Prostate gland (tissue), 2 donors: Measurements from ENCODE around the gene MCU.

Source experiments
- POLR2A ChIP-seq: fragments of 450-650 bp; IDR thresholded peaks from one replicate; pipeline ENCODE4 v1.6.1; 2016; ENCODE audit warnings: antibody characterized with exemption, mild to moderate bottlenecking
- TF ChIP-seq, protein P1 (sequence below), 4 experiments: fragments of 200-600 bp in 2 of 4; fragments of 450-650 bp in 2 of 4; sonication (generic) in 2 of 4; IDR thresholded peaks; 1 replicate in 3 of 4; 2 replicates in 1 of 4; pipeline ENCODE4 v1.5.1; 2016 to 2019; ENCODE audit warnings: antibody characterized with exemption in 4 of 4, mild to moderate bottlenecking in 2 of 4, moderate library complexity in 2 of 4

GRCh38 chr10:72719941-72720592 is 28.1 kb downstream of the MCU start:
- TF ChIP-seq, protein P1, sequence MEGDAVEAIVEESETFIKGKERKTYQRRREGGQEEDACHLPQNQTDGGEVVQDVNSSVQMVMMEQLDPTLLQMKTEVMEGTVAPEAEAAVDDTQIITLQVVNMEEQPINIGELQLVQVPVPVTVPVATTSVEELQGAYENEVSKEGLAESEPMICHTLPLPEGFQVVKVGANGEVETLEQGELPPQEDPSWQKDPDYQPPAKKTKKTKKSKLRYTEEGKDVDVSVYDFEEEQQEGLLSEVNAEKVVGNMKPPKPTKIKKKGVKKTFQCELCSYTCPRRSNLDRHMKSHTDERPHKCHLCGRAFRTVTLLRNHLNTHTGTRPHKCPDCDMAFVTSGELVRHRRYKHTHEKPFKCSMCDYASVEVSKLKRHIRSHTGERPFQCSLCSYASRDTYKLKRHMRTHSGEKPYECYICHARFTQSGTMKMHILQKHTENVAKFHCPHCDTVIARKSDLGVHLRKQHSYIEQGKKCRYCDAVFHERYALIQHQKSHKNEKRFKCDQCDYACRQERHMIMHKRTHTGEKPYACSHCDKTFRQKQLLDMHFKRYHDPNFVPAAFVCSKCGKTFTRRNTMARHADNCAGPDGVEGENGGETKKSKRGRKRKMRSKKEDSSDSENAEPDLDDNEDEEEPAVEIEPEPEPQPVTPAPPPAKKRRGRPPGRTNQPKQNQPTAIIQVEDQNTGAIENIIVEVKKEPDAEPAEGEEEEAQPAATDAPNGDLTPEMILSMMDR (IDR thresholded peaks at IDR 0.05): no peak
- TF ChIP-seq POLR2A: no peak
